ENCODE results near the gene TRIM40.
"Not testable (repeated sequence)": the region's sequence is repeated elsewhere in the genome, so short reads cannot be mapped to it uniquely, and the experiment has no call there.

TRIM40 gene

DNA sequence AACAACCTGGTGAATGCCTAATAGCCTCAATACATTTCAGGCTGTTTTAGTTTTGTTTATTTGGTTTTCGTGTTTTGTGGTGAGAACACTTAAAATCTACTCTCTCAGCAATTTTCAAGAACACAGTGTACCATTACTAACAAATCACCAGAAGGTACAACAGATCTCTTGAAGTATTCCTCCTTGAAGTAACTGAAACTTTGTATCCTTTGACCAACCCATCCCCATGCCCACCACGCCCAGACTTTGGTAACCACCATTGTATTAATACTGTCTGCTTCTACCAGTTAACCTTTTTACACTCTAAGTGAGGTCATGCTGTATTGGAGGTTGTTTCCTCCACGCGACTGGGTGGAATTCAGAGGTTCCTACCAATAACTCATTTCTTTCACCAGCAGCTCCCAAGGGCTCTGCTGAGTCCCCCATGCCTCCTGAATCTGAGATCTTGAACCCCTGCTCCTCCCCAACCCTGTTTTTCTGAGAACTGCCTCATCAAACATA lies 5.7 kb upstream of the TRIM40 start:
- TF ChIP-seq, protein P1, sequence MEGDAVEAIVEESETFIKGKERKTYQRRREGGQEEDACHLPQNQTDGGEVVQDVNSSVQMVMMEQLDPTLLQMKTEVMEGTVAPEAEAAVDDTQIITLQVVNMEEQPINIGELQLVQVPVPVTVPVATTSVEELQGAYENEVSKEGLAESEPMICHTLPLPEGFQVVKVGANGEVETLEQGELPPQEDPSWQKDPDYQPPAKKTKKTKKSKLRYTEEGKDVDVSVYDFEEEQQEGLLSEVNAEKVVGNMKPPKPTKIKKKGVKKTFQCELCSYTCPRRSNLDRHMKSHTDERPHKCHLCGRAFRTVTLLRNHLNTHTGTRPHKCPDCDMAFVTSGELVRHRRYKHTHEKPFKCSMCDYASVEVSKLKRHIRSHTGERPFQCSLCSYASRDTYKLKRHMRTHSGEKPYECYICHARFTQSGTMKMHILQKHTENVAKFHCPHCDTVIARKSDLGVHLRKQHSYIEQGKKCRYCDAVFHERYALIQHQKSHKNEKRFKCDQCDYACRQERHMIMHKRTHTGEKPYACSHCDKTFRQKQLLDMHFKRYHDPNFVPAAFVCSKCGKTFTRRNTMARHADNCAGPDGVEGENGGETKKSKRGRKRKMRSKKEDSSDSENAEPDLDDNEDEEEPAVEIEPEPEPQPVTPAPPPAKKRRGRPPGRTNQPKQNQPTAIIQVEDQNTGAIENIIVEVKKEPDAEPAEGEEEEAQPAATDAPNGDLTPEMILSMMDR (IDR thresholded peaks at IDR 0.05; ENCODE audit: insufficient read depth, missing control alignments) = no peak
- DNase-seq (ENCODE audit: insufficient read length, low spot score) = no peak
- FAIRE-seq = no peak

DNA sequence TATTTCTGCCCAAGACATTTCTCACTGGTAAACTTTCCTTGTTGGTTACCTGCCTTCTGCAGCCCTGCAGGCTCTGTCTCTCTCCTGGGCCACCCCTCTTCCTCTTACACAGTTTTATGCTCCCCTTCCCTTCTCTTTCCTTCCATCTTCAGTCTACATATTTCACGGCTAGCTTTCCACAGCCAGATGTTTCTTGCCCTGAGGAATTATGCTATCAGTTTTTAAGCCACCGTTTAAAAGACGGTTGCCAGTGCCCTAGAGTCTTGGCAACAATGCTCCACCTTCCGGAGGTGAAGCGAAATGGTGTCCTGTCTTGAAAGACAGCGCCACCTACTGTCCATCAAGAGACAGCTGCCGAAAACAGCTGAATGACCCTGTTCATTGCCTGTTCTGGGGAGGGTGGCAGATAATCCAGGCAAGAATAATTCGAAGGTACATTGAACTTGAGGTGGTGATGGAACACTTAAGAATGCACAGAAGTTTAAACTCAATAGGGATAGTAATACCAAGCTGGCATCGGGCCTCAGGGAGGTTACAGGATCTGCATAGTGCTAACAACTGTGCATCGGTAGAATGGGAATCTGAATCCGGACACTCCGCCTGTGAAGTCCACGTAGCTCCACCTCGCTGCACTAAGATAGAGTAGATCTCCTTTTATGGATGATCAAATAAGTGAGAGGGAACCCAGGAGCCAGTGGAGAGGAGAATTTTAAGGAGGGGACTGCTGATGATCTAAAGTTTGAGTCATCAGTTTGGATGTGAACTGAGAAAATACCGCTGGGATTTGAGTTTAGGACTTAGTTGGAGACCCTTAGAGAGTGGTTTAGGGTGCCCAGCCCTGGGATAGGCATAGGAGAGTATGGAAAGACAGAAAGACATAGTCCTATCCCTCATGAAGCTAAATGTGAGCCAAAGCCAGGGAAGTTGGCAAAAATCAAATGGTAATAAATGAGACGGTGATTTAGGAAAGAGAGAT lies 4.8 kb upstream of the TRIM40 start:
- FAIRE-seq (no peak), DNase-seq (ENCODE audit: insufficient read length, low spot score) (peak; percentile 46)
- TF ChIP-seq, protein P1 (IDR thresholded peaks at IDR 0.05; ENCODE audit: insufficient read depth, missing control alignments) = peak; percentile 99

DNA sequence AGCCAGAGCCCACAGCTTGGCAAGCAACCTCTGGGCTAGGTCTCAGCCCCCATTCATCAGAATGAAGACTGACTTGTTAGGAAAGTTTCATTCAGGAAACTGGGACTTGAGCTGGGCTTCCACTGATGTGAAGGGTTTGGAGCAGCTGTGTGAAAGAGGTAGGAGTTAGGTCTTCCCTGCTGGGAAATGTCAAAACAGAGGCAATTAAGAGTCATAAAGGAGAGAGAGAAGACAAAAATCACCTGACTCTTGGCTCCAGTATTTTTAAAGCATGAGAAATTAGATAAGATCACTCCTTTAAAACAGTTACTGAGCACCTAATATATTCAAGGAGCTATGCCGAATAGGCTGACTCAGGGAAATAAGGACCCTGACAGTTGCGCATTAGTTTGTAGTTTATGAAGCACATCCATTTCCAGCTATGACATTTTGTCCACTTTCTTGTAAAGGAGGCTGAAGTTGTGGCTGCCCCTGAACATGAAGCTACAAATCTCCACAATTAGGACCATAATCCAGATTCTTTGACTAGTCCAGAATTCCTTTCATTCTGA lies 3.9 kb upstream of the TRIM40 start:
- DNase-seq (ENCODE audit: insufficient read length, low spot score) (no peak), FAIRE-seq (no peak)
- TF ChIP-seq, protein P1 (IDR thresholded peaks at IDR 0.05; ENCODE audit: insufficient read depth, missing control alignments) = no peak

DNA sequence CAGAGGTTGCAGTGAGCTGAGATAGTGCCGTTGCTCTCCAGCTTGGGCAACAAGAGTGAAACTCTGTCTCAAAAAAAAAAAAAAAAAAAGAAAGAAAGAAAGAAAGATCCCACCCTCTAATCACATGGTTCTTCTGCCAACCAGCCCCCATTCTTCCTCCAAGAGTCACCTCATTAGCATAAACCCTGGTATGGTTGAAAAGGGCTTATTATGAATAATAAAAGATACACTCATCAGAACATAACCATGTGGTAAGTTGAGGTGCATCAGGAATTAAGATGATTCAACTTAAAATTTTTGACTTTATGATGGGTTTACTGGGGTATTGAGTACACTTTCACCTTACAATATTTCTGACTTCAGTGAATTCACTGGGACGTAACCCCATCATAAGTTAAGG lies 793 bp upstream of the TRIM40 start:
- TF ChIP-seq, protein P1 (IDR thresholded peaks at IDR 0.05; ENCODE audit: insufficient read depth, missing control alignments) = no peak
- no peak for DNase-seq (ENCODE audit: insufficient read length, low spot score)

DNA sequence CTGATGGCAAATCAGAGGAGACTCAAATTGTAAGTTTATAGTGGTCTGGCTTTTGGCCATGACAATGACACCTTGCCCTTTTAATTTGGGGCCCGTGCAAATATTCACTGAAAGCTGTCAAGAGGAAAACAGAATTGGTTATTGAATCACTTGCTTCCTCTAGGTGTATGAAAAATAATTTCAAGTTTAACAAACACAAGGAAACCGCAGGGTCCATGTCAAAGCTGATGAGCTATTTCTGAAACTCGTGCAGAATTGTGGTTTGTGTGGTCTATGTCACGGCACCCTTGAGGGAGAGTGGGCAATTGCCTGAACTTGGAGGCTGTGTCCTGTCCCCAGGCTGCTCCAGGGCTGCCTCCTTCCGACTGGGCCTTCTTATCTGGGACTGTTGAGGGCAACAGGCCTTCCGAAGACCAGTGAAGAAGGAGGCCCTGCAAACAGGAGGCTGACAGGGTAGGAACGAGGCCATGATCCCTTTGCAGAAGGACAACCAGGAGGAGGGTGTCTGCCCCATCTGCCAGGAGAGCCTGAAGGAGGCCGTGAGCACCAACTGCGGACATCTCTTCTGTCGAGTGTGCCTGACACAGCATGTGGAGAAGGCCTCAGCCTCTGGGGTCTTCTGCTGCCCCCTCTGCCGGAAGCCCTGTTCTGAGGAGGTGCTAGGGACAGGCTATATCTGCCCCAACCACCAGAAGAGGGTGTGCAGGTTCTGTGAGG lies 788 bp downstream of the TRIM40 start:
- TF ChIP-seq, protein P1 (IDR thresholded peaks at IDR 0.05; ENCODE audit: insufficient read depth, missing control alignments) = no peak
- no peak for FAIRE-seq
- DNase-seq (ENCODE audit: insufficient read length, low spot score) = no peak

More for the DNA sequence above, 793 bp upstream of the TRIM40 start:
- FAIRE-seq = no peak

DNA sequence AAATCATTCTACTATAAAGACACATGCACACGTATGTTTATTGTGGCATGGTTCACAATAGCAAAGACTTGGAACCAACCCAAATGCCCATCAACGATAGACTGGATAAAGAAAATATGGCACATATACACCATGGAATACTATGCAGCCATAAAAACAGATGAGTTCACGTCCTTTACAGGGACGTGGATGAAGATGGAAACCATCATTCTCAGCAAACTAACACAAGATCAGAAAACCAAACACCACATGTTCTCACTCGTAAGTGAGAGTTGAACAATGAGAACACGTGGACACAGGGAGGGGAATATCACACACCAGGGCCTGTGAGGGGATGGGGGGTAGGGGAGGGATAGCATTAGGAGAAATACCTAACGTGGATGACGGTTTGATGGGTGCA lies 4.3 kb downstream of the TRIM40 start:
- not testable (repeated sequence) for FAIRE-seq; DNase-seq (ENCODE audit: insufficient read length, low spot score)

DNA sequence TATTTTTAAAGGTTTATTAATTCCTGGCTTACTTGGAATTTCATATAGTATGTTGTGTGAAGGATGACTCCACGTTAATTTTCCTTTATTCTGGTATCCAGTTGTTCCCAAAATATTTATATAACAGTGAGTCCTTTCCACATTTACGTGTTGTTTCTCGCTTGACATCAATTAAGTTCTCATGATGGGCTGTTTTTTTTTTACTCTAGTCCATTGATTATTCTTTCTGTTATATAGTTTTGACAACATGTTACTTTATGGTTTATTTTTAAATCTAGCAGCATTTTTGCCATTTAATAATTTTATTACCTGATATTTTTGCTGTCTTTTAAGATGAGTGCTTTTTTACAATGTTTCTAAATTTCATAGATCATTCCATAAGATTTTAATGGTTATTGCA lies 6.7 kb downstream of the TRIM40 start:
- no peak for FAIRE-seq
- TF ChIP-seq, protein P1 (IDR thresholded peaks at IDR 0.05; ENCODE audit: insufficient read depth, missing control alignments) = no peak

More for the DNA sequence above, 6.7 kb downstream of the TRIM40 start:
- DNase-seq (ENCODE audit: insufficient read length, low spot score) = no peak
